ENCODE data around the gene CHST3.

Gene CHST3

DNA sequence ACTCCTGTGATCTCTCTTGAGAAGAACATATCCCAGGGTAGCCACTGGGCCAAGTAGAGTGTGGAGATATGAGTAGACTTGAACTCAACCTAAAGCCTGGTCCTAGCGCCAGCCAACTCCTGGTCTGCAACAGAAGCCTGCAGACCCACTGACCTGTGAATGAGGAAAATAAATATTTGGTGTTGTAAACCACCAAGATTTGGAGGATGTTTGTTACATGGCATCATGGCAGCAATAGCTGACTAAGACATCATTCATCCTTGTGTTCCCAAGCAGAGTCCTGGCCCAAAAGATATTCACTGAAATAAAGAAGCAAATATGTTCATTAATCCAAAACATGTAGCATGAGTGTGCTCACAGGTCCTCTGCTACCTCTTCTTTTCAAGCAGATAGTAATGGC, 26.0 kb upstream of the CHST3 start:
- Histone ChIP-seq H3K36me3 (no peaks in the 10 kb centered on the region), H3K4me1 (no peaks in the 10 kb centered on the region), H3K9me3 (no peaks in the 10 kb centered on the region), H3K27me3 (no peaks in the 10 kb centered on the region), H3K4me3 (ENCODE audit: low read depth, low read length) (no peak overlapping the region)
- TF ChIP-seq CTCF (IDR thresholded peaks at IDR 0.05; ENCODE audit: low read depth, low read length) = no peak
- DNase-seq = no peak

DNA sequence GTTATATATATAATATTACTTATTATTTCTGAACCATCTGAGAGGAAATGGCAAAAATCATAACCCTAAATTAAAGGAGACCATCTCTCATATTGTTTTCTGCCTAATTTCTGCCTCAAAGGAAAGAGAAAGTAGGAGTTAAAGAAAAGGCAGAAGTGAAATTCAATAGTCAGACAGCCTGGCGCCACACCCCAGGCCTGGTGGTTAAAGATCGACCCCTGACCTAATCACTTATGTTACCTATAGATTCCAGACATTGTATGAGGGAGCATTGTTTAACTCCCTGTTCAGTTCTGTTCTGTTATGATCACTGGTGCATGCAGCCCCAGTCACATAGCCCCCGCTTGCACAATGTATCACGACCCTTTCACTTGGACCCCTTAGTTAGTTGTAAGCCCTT, 24.9 kb upstream of the CHST3 start:
- Histone ChIP-seq H3K27me3 (no peaks in the 10 kb centered on the region), H3K4me1 (no peaks in the 10 kb centered on the region), H3K4me3 (ENCODE audit: low read depth, low read length) (no peak overlapping the region), H3K36me3 (no peaks in the 10 kb centered on the region), H3K9me3 (no peaks in the 10 kb centered on the region)
- no peak for TF ChIP-seq CTCF (IDR thresholded peaks at IDR 0.05; ENCODE audit: low read depth, low read length)
- no peak for DNase-seq

DNA sequence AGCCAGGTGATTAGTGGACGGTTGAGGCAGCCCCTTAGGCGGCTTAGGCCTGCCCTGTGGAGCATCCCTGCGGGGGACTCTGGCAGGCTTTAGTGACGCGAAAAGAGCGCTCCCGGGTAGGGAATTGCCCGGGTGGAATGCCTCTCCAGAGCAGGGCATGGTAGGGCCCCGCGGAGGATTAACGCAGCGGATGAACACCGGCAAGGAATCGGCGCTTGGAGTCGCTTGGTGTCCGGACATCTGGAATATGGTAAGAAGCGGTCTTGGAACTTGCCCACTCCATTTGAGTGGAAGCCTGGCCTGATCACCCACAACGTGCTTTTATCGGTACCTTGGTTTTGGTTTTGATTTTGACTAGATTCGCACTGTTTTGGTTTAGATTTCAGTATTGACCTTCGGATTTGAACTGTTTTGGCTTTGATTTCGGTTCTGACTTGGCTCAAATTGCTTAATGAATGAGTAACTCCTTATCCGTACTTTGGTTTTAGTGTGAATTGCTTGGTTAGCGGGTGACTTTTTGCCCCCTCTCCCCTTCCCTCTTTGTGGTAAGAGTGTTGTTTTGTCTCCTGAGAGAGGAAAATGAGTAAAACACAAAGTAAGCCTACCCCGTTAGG, 24.2 kb upstream of the CHST3 start:
- TF ChIP-seq CTCF (IDR thresholded peaks at IDR 0.05; ENCODE audit: low read depth, low read length) = no peak
- no peaks in the 10 kb centered on the region for H3K27me3 ChIP-seq
- H3K4me1 ChIP-seq = no peaks in the 10 kb centered on the region
- H3K9me3 ChIP-seq = no peaks in the 10 kb centered on the region
- H3K4me3 ChIP-seq (ENCODE audit: low read depth, low read length) = no peak overlapping the region
- DNase-seq = no peak
- no peaks in the 10 kb centered on the region for H3K36me3 ChIP-seq

DNA sequence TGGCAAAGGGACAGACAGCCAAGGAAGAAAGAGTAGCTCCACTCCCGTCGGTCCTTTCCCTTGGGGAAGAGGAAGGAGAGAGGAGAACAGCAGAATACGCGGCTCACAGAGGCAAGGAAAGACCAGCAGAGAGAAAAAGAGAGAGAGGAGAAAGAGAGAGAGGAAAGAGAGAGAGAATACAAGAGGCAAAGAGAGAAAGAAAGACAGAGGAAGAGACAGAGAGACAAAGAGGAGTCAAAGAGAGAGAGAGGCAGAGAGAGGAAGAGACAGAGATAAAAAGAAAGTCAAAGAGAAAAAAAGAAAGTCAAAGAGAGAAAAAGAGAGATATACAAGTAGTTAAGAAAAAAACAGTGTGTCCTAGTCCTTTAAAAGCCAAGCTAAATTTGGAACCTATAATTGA, 23.4 kb upstream of the CHST3 start:
- Histone ChIP-seq H3K9me3 (no peaks in the 10 kb centered on the region), H3K36me3 (no peaks in the 10 kb centered on the region), H3K4me1 (no peaks in the 10 kb centered on the region), H3K4me3 (ENCODE audit: low read depth, low read length) (no peak overlapping the region), H3K27me3 (no peaks in the 10 kb centered on the region)
- TF ChIP-seq CTCF (IDR thresholded peaks at IDR 0.05; ENCODE audit: low read depth, low read length) = no peak
- no peak for DNase-seq

DNA sequence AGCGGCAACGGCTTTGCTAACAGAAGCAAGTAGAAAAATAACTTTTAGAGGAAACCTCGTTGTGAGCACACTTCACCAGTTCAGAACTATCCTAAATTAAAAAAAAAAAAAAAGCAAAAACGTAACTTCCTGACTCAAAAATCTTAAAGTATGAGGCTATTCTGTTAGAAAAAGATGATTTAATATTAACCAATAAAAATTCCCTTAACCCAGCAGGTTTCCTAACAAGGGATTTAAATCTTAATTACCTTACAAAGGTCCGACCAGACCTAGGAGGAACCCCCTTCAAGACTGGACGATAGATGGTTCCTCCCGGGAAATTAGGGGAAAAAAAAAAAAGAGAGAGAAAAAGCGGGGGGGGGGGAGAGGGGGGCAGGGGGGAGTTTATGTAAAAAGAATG, 22.9 kb upstream of the CHST3 start:
- Histone ChIP-seq H3K4me1 (no peaks in the 10 kb centered on the region), H3K4me3 (ENCODE audit: low read depth, low read length) (no peak overlapping the region), H3K27me3 (no peaks in the 10 kb centered on the region), H3K9me3 (no peaks in the 10 kb centered on the region), H3K36me3 (no peaks in the 10 kb centered on the region)
- no peak for DNase-seq
- TF ChIP-seq CTCF (IDR thresholded peaks at IDR 0.05; ENCODE audit: low read depth, low read length) = no peak

DNA sequence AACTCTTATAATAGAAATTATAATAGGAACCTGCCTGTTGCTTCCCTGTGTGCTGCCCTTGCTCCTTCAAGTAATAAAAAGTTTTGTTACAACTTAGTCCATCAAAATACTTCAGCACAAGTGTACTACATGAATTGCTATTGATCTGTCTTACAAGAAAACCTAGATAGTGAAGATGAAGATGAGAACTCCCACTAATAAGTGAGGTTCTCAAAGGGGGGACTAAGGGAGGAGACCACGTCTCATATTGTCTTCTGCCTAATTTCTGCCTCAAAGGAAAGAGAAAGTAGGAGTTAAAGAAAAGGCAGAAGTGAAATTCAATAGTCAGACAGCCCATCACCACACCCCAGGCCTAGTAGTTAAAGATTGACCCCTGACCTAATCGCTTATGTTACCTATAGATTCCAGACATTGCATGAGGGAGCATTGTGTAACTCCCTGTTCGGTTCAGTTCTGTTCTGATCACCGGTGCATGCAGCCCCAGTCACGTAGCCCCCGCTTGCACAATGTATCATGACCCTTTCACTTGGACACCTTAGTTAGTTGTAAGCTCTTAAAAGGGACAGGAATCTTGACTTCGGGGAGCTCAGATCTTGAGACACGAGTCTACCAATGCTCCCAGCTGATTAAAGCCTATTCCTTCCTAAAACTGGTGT, 18.2 kb upstream of the CHST3 start:
- no peaks in the 10 kb centered on the region for H3K4me1 ChIP-seq
- DNase-seq = no peak
- no peaks in the 10 kb centered on the region for H3K27me3 ChIP-seq
- no peak overlapping the region for H3K4me3 ChIP-seq (ENCODE audit: low read depth, low read length)
- H3K36me3 ChIP-seq = no peaks in the 10 kb centered on the region
- no peak for TF ChIP-seq CTCF (IDR thresholded peaks at IDR 0.05; ENCODE audit: low read depth, low read length)
- no peaks in the 10 kb centered on the region for H3K9me3 ChIP-seq
